GM12878 (cell line): ENCODE measurements around the gene TNRC18. TPM values are rescaled to one million over a fixed set of nuclear protein-coding genes. Genes with fewer than 3 reads are reported as not detected.

Experiments used
- ATAC-seq: fragments of 200-7000 bp; cut with Tn5 transposase; 3 replicates; pipeline ENCODE4 v1.9.1; 2020; ENCODE audit warnings: mild to moderate bottlenecking, moderate library complexity
- BruUV-seq: library from RNA; stranded (reverse); fragments of 400-500 nt; replicated peaks from 2 replicates; lab custom pipeline; 2021; lab: Mats Ljungman, UMichigan
- CTCF ChIA-PET: fragments of 300-600 bp; sonication (Branson Sonifier 250); formaldehyde crosslinking; extraction: SDS; loops from one replicate; lab custom pipeline; 2021; ENCODE audit warnings: inconsistent platforms; lab: Yijun Ruan, JAX
- POLR2A ChIA-PET: fragments of 350-600 bp; formaldehyde crosslinking; extraction: SDS; loops from one replicate; lab custom pipeline; 2021; ENCODE audit warnings: inconsistent platforms; lab: Charles Lee
- RAD21 ChIA-PET: fragments of 300-600 bp; sonication (Branson Sonifier 250); formaldehyde crosslinking; loops from one replicate; lab custom pipeline; 2023; ENCODE audit warnings: antibody characterized with exemption; ENCODE audit not compliant: unreplicated experiment; lab: Charles Lee
- SMC1A ChIA-PET: fragments of 300-600 bp; sonication (Branson Sonifier 250); formaldehyde crosslinking; loops from one replicate; lab custom pipeline; 2023; ENCODE audit not compliant: unreplicated experiment, uncharacterized antibody; lab: Charles Lee
- DNase-seq: peaks from one replicate; pipeline ENCODE4 v3.0.0-alpha.2; 2011; ENCODE audit warnings: low read depth, low spot score
- FAIRE-seq: peaks from 3 replicates; lab custom pipeline; 2011; peaks lifted over from hg19 to GRCh38; lab: Jason Lieb, UNC
- H2AFZ ChIP-seq: 2 replicates; pipeline ENCODE4 v1.6.0; 2011; ENCODE audit warnings: low read depth, low read length, control low read depth; ENCODE audit not compliant: control insufficient read depth
- H3K27ac ChIP-seq: 2 replicates; pipeline ENCODE4 v1.5.1; 2011; ENCODE audit warnings: control low read depth; ENCODE audit not compliant: control insufficient read depth, insufficient read depth
- H3K27me3 ChIP-seq, 2 experiments: replicated peaks in 1 of 2; 2 replicates each; pipeline versions ENCODE4 v1.6.0 to v1.6.1; 2011; ENCODE audit warnings: low read length in 1 of 2; ENCODE audit not compliant: control insufficient read depth in 2 of 2, insufficient read depth in 2 of 2
- H3K36me3 ChIP-seq, 2 experiments: 2 replicates each; pipeline ENCODE4 v1.5.1; 2011; ENCODE audit warnings: low read length in 1 of 2; ENCODE audit not compliant: control insufficient read depth in 2 of 2, insufficient read depth in 2 of 2
- H3K4me1 ChIP-seq: 2 replicates; pipeline ENCODE4 v1.6.1; 2011; ENCODE audit warnings: mild to moderate bottlenecking, low read length, moderate library complexity, mixed read lengths; ENCODE audit not compliant: control insufficient read depth, insufficient read depth
- H3K4me2 ChIP-seq: 2 replicates; pipeline ENCODE4 v1.6.0; 2011; ENCODE audit warnings: control low read depth; ENCODE audit not compliant: control insufficient read depth, insufficient read depth
- H3K4me3 ChIP-seq: fragments of 200-600 bp; sonication (generic); 2 replicates; pipeline ENCODE4 v1.5.1; 2016
- H3K79me2 ChIP-seq: 2 replicates; pipeline ENCODE4 v1.6.0; 2011; ENCODE audit warnings: low read length; ENCODE audit not compliant: control insufficient read depth, insufficient read depth
- H3K9ac ChIP-seq: 2 replicates; pipeline ENCODE4 v1.8.0; 2011; ENCODE audit warnings: low read length, control low read depth, mixed read lengths; ENCODE audit not compliant: control insufficient read depth, insufficient read depth
- H3K9me3 ChIP-seq: replicated peaks from 3 replicates; pipeline ENCODE4 v1.5.1; 2011; ENCODE audit warnings: mild to moderate bottlenecking, low read length; ENCODE audit not compliant: control insufficient read depth, insufficient read depth
- H4K20me1 ChIP-seq: 2 replicates; pipeline ENCODE4 v1.6.0; 2011; ENCODE audit not compliant: control insufficient read depth, insufficient read depth
- CEBPB ChIP-seq, 2 experiments: fragments of 150-350 bp in 1 of 2; IDR thresholded peaks; 2 replicates each; pipeline ENCODE4 v1.6.1; 2012 to 2014; ENCODE audit warnings: low read depth in 2 of 2, low read length in 2 of 2, borderline replicate concordance in 1 of 2, inconsistent platforms in 1 of 2
- PAX8 ChIP-seq: fragments of 450-650 bp; IDR thresholded peaks from 2 replicates; pipeline ENCODE4 v1.6.1; 2017; ENCODE audit warnings: mild to moderate bottlenecking, moderate library complexity
- RELA ChIP-seq: fragments of 450-650 bp; IDR thresholded peaks from 2 replicates; pipeline ENCODE4 v1.8.0; 2014; ENCODE audit warnings: borderline replicate concordance; ENCODE audit not compliant: partially characterized antibody
- SREBF2 ChIP-seq: IDR thresholded peaks from 2 replicates; pipeline ENCODE4 v1.6.1; 2012; ENCODE audit warnings: mild to moderate bottlenecking, low read length
- ZNF217 ChIP-seq: fragments of 450-650 bp; IDR thresholded peaks from 2 replicates; pipeline ENCODE4 v1.6.1; 2017; ENCODE audit warnings: antibody characterized with exemption, mild to moderate bottlenecking
- WGBS: methylation state at CpG from one replicate; pipeline ENCODE4 v1.1.6; 2016; ENCODE audit warnings: low lambda C conversion rate; ENCODE audit not compliant: insufficient replicate concordance, insufficient coverage; ENCODE audit errors: missing lambda C conversion rate; 5-methylcytosine and 5-hydroxymethylcytosine counted together
- in situ Hi-C: fragments of 300-500 bp; cut with MboI; formaldehyde crosslinking; loops from 9 replicates; pipeline ENCODE4 v1.14.3; 2018; ENCODE audit warnings: mixed read lengths
- intact Hi-C: fragments of 100-400 bp; cut with micrococcal nuclease; formaldehyde crosslinking; loops from one replicate; pipeline ENCODE4 v1.14.2; 2022; ENCODE audit not compliant: unreplicated experiment
- polyA plus RNA-seq, 11 experiments: library from polyadenylated mRNA; depleted of rRNA in 4 of 11; unstranded in 6 of 11; stranded (reverse) in 5 of 11; fragments of >200 nt; fragmentation: Nextera tagmentation in 4 of 11; fragmentation: Illumina TruSeq in 1 of 11; extraction: Ambion mirVana in 4 of 11; extraction: Trizol in 1 of 11; gene quantifications; 1 replicate in 1 of 11; 2 replicates in 10 of 11; pipeline versions ENCODE4 v1.2.1 to v1.2.3, GENCODE V29; 2011 to 2016; ENCODE audit warnings: inconsistent platforms in 2 of 11, missing spikeins in 2 of 11, low read depth in 1 of 11
- total RNA-seq, 4 experiments: library from RNA; depleted of rRNA in 3 of 4; stranded (reverse); fragments of >200 nt in 3 of 4; fragmentation: Illumina TruSeq in 1 of 4; extraction: Trizol in 1 of 4; gene quantifications; 2 replicates each; pipeline versions ENCODE4 v1.2.1 to v1.2.3, GENCODE V29; 2013 to 2021
- TF ChIP-seq, protein P1 (sequence below): IDR thresholded peaks from 2 replicates; pipeline ENCODE4 v1.6.1; 2011; ENCODE audit warnings: low read depth, low read length, improper control_type of control experiment, borderline replicate concordance
- TF ChIP-seq, protein P2 (sequence below): fragments of 450-650 bp; conservative IDR thresholded peaks from 2 replicates; pipeline ENCODE4 v1.6.1; 2017; ENCODE audit warnings: mild to moderate bottlenecking, moderate library complexity
- TF ChIP-seq, protein P3 (sequence below): IDR thresholded peaks from 2 replicates; pipeline ENCODE4 v1.6.1; 2011; ENCODE audit warnings: mild to moderate bottlenecking, low read depth, low read length, moderate library complexity; ENCODE audit not compliant: insufficient replicate concordance
- TF ChIP-seq, protein P4 (sequence below): IDR thresholded peaks from 2 replicates; pipeline ENCODE4 v1.6.1; 2012; ENCODE audit warnings: mild to moderate bottlenecking, low read depth, low read length
- TF ChIP-seq, protein P5 (sequence below): IDR thresholded peaks from 2 replicates; pipeline ENCODE4 v1.6.1; 2011; ENCODE audit warnings: low read depth, mild to moderate bottlenecking, low read length, moderate library complexity, borderline replicate concordance; ENCODE audit errors: extremely low read depth
- TF ChIP-seq, protein P6 (sequence below): IDR thresholded peaks from 2 replicates; pipeline ENCODE4 v1.6.1; 2012; ENCODE audit warnings: low read depth, low read length, improper control_type of control experiment

TNRC18 gene
- total and polyA plus RNA-seq, 10 of the 15 experiments (the other 5 are each of a cell fraction or from before 2014, with no cell fraction given), result 0.02 to 31.7 (median 5.4) TPM

DNA sequence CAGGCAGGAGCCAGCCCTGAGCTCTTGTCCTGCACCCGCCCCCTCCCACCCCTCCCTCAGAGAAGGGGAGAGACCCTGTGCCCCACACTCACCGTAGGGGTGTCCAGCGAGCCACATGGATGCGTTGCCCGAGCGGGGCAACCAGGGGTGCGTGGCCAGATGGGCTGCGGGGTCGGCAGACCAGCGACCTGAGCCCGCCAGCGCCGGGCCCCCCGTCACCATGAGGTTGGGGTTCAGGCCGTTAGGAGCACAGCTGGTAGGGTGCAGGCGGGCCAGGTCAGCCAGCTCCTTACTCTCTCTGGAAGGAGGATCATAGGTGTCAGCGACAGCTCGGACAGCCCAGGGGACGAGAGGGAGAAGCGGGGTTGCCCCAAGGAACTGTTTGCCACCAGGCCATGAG is 46.4 kb downstream of the TNRC18 start:
- H3K4me1 ChIP-seq, result no peaks in the 10 kb centered on the region
- ChIA-PET POLR2A (no interaction called here), CTCF (no interaction called here), SMC1A (no interaction called here), RAD21 (no interaction called here)
- in situ Hi-C loops, result no loop called here
- no peaks in the 10 kb centered on the region for H3K9me3 ChIP-seq
- DNase-seq (no peak), ATAC-seq (no peak), FAIRE-seq (no peak)
- H3K79me2 ChIP-seq, result no peaks in the 10 kb centered on the region; the same call in 1 of the 2 replicates
- intact Hi-C loops, result no loop called here
- peaks cover 0 to 14% of the 10 kb centered on the region in 2 experiments; a peak in 3 of 4 replicates for H3K36me3 ChIP-seq
- no peaks in the 10 kb centered on the region for H3K27me3 ChIP-seq
- no peaks in the 10 kb centered on the region for H4K20me1 ChIP-seq
- 97% methylated on average over 20 of the region's 20 CpGs for WGBS
- no peak overlapping the region for H3K27ac ChIP-seq
- H2AFZ ChIP-seq, result no peak overlapping the region
- no peak overlapping the region for H3K4me3 ChIP-seq
- H3K9ac ChIP-seq, result no peak overlapping the region
- H3K4me2 ChIP-seq, result no peak overlapping the region
- no TSS peak for BruUV-seq
- TF ChIP-seq, protein P1, sequence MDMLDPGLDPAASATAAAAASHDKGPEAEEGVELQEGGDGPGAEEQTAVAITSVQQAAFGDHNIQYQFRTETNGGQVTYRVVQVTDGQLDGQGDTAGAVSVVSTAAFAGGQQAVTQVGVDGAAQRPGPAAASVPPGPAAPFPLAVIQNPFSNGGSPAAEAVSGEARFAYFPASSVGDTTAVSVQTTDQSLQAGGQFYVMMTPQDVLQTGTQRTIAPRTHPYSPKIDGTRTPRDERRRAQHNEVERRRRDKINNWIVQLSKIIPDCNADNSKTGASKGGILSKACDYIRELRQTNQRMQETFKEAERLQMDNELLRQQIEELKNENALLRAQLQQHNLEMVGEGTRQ, result no peak
- no peak for TF ChIP-seq CEBPB (IDR thresholded peaks at IDR 0.05; ENCODE audit: borderline replicate concordance in 1 of 2, low read depth in 2 of 2, low read length in 2 of 2)
- no peak for TF ChIP-seq PAX8
- TF ChIP-seq ZNF217, result no peak
- no peak for TF ChIP-seq SREBF2
- TF ChIP-seq, protein P2, sequence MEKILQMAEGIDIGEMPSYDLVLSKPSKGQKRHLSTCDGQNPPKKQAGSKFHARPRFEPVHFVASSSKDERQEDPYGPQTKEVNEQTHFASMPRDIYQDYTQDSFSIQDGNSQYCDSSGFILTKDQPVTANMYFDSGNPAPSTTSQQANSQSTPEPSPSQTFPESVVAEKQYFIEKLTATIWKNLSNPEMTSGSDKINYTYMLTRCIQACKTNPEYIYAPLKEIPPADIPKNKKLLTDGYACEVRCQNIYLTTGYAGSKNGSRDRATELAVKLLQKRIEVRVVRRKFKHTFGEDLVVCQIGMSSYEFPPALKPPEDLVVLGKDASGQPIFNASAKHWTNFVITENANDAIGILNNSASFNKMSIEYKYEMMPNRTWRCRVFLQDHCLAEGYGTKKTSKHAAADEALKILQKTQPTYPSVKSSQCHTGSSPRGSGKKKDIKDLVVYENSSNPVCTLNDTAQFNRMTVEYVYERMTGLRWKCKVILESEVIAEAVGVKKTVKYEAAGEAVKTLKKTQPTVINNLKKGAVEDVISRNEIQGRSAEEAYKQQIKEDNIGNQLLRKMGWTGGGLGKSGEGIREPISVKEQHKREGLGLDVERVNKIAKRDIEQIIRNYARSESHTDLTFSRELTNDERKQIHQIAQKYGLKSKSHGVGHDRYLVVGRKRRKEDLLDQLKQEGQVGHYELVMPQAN, result no peak
- TF ChIP-seq, protein P3, sequence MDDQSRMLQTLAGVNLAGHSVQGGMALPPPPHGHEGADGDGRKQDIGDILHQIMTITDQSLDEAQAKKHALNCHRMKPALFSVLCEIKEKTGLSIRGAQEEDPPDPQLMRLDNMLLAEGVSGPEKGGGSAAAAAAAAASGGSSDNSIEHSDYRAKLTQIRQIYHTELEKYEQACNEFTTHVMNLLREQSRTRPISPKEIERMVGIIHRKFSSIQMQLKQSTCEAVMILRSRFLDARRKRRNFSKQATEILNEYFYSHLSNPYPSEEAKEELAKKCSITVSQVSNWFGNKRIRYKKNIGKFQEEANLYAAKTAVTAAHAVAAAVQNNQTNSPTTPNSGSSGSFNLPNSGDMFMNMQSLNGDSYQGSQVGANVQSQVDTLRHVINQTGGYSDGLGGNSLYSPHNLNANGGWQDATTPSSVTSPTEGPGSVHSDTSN, result no peak
- TF ChIP-seq, protein P4, sequence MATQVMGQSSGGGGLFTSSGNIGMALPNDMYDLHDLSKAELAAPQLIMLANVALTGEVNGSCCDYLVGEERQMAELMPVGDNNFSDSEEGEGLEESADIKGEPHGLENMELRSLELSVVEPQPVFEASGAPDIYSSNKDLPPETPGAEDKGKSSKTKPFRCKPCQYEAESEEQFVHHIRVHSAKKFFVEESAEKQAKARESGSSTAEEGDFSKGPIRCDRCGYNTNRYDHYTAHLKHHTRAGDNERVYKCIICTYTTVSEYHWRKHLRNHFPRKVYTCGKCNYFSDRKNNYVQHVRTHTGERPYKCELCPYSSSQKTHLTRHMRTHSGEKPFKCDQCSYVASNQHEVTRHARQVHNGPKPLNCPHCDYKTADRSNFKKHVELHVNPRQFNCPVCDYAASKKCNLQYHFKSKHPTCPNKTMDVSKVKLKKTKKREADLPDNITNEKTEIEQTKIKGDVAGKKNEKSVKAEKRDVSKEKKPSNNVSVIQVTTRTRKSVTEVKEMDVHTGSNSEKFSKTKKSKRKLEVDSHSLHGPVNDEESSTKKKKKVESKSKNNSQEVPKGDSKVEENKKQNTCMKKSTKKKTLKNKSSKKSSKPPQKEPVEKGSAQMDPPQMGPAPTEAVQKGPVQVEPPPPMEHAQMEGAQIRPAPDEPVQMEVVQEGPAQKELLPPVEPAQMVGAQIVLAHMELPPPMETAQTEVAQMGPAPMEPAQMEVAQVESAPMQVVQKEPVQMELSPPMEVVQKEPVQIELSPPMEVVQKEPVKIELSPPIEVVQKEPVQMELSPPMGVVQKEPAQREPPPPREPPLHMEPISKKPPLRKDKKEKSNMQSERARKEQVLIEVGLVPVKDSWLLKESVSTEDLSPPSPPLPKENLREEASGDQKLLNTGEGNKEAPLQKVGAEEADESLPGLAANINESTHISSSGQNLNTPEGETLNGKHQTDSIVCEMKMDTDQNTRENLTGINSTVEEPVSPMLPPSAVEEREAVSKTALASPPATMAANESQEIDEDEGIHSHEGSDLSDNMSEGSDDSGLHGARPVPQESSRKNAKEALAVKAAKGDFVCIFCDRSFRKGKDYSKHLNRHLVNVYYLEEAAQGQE, result no peak
- TF ChIP-seq, protein P5, sequence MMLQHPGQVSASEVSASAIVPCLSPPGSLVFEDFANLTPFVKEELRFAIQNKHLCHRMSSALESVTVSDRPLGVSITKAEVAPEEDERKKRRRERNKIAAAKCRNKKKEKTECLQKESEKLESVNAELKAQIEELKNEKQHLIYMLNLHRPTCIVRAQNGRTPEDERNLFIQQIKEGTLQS, result no peak
- TF ChIP-seq RELA, result no peak
- TF ChIP-seq, protein P6, sequence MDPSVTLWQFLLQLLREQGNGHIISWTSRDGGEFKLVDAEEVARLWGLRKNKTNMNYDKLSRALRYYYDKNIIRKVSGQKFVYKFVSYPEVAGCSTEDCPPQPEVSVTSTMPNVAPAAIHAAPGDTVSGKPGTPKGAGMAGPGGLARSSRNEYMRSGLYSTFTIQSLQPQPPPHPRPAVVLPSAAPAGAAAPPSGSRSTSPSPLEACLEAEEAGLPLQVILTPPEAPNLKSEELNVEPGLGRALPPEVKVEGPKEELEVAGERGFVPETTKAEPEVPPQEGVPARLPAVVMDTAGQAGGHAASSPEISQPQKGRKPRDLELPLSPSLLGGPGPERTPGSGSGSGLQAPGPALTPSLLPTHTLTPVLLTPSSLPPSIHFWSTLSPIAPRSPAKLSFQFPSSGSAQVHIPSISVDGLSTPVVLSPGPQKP, result no peak
